Breast epithelium (tissue), 3 donors: ENCODE results near the gene HSD17B2.

Source experiments
- CTCF ChIP-seq, 3 donors: fragments of 450-650 bp; IDR thresholded peaks; one replicate each; pipeline ENCODE4 v1.5.1; 2016 to 2017; ENCODE audit warnings: antibody characterized with exemption in 3 of 3, mild to moderate bottlenecking in 3 of 3, moderate library complexity in 3 of 3
- POLR2A ChIP-seq: fragments of 450-650 bp; IDR thresholded peaks from one replicate; pipeline ENCODE4 v1.6.1; 2016; ENCODE audit warnings: antibody characterized with exemption, mild to moderate bottlenecking, moderate library complexity
- POLR2AphosphoS5 ChIP-seq, 3 donors: sonication (generic); formaldehyde crosslinking; IDR thresholded peaks; one replicate each; pipeline ENCODE4 v1.6.1; 2017; ENCODE audit warnings: antibody characterized with exemption in 3 of 3

GRCh38 chr16:82119405-82119804 is 84.4 kb downstream of the HSD17B2 start:
- no peak for TF ChIP-seq CTCF (IDR thresholded peaks at IDR 0.05)
- TF ChIP-seq POLR2AphosphoS5 (IDR thresholded peaks at IDR 0.05): no peak
- no peak for TF ChIP-seq POLR2A
